NCI-H69 (cell line): ENCODE results near the gene GDF7.

Experiments
- DNase-seq: peaks from one replicate; lab custom pipeline; 2025; lab: John Stamatoyannopoulos, UW

The GDF7 gene

GRCh38 chr2:20662308-20662937 is 4.5 kb upstream of the GDF7 start:
- no peak for DNase-seq

- no peak for DNase-seq
These were observed 3.5 kb upstream of the GDF7 start for GRCh38 chr2:20663196-20664070.

GRCh38 chr2:20664071-20664390 is 2.9 kb upstream of the GDF7 start:
- no peak for DNase-seq

GRCh38 chr2:20664431-20665242 is 2.3 kb upstream of the GDF7 start:
- no peak for DNase-seq

DNA sequence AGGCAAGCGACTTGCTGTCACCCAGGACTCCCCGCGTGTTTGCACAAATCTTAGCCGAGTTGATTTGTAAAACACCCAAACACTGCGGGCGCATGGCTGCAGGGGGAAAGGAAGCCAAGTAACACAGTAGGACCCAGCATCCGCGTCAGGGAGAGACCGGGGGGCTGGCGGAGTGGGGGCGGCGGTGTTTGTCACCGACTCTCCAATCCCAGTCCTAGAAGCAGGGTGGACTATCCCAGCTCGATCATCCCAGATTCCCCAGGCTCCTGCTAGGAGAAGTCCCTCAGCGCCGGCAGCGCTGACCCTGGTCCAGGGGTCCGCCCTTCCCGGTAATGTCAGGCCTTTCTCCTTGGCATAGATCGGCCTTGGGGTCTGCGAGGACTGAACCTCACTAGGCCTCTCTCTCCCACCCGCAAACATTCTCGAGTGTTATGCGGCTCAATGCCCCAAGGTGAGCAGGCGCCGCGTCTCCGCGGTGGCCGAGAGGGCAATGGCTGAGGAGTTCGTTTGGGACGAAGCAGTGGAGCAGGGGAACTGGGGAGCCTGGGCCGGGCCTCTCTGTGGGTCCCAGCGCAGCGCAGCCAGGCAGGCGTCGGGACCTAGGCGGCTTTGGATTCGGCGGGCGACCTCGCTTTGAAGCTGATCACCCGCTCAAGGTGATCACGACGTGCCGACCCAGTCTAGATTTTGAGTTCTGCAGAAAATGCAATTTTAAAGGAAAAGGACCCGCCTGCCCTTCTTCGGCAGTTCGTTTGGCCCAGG is 1.5 kb upstream of the GDF7 start:
- peak; percentile 10 for DNase-seq

- no peak for DNase-seq
These were observed 990 bp upstream of the GDF7 start for GRCh38 chr2:20666005-20666303.

GRCh38 chr2:20667151-20667530 is 197 bp downstream of the GDF7 start:
- peak; percentile 35 for DNase-seq

DNA sequence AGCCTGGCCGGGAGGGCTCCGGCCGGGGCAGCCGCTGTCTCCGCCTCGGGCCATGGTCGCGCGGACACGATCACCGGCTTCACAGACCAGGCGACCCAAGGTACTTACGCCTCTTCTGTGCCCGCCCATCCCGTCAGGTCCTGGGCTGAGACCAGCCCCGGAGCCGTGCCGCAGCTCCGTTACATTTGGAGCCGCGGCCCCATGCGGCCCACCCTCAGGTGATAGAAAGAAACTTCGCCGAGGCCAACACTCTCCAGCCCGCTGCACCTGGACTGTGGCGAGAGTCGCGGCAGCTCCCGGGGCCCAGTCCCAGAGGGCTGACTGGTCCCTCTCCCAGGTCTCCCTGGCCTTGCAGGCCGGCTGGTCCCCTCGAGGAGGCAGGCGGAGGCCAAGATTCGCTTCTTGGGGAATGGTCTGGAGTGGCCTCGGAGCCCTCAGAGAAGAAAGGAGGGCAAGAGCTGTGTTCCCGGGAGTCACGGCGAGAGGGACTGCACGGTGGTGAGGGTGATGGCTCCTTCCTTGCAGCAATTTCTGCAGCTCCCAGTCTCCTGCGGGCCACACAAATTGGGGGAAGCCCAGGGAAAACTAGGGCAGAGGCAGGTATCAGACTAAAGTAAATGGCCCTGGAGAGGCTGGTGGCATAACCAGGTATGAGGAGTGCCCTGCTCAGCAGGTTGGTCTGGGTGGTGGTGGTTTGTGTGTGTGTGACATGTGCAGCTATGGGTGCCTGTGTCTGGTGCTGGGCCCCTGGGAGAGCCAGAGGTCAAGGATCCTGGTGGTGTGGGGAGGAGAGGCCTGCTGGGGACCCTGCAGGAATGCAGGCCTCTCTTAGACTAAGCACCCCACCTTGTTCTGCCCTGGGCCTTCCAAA is 822 bp downstream of the GDF7 start:
- no peak for DNase-seq

GRCh38 chr2:20668451-20668850 is 1.5 kb downstream of the GDF7 start:
- DNase-seq = no peak

GRCh38 chr2:20668871-20669475 is 2.0 kb downstream of the GDF7 start:
- no peak for DNase-seq

- no peak for DNase-seq
These were observed 2.8 kb downstream of the GDF7 start for GRCh38 chr2:20669562-20670314.

GRCh38 chr2:20670315-20671035 is 3.5 kb downstream of the GDF7 start:
- no peak for DNase-seq

- DNase-seq = no peak
These were observed 4.2 kb downstream of the GDF7 start for GRCh38 chr2:20671036-20671735.

- DNase-seq = no peak
These were observed 4.8 kb downstream of the GDF7 start for GRCh38 chr2:20671736-20672080.

- DNase-seq = no peak
These were observed 5.4 kb downstream of the GDF7 start for GRCh38 chr2:20672201-20672951.

GRCh38 chr2:20673686-20674308 is 6.9 kb downstream of the GDF7 start:
- no peak for DNase-seq

GRCh38 chr2:20674309-20674965 is 7.5 kb downstream of the GDF7 start:
- no peak for DNase-seq
